Nephron progenitor cell (in vitro differentiated cells): ENCODE results near the gene TRDN.

Experiments
- DNase-seq: peaks from one replicate; pipeline ENCODE4 v3.0.0; 2021
- H3K27ac Mint-ChIP-seq: 2 replicates; pipeline ENCODE4 v1.8.0; 2021; ENCODE audit warnings: mild to moderate bottlenecking, moderate library complexity, mixed read lengths
- H3K27me3 Mint-ChIP-seq: 2 replicates; pipeline ENCODE4 v1.8.0; 2021; ENCODE audit warnings: mild to moderate bottlenecking, low read depth, mixed read lengths; ENCODE audit not compliant: poor library complexity
- H3K36me3 Mint-ChIP-seq: 2 replicates; pipeline ENCODE4 v1.8.0; 2021; ENCODE audit warnings: low read depth, mixed read lengths
- H3K4me1 Mint-ChIP-seq: 2 replicates; pipeline ENCODE4 v1.8.0; 2021; ENCODE audit warnings: mixed read lengths
- H3K4me3 Mint-ChIP-seq: 2 replicates; pipeline ENCODE4 v1.8.0; 2021; ENCODE audit warnings: mild to moderate bottlenecking, moderate library complexity, mixed read lengths
- H3K9me3 Mint-ChIP-seq: 2 replicates; pipeline ENCODE4 v1.8.0; 2021; ENCODE audit warnings: mild to moderate bottlenecking, moderate library complexity, mixed read lengths
- TF ChIP-seq, protein P1 (sequence below): fragments of 200-600 bp; sonication (generic); IDR thresholded peaks from 2 replicates; pipeline ENCODE4 v1.5.0; 2021; ENCODE audit warnings: antibody characterized with exemption

The TRDN gene

GRCh38 chr6:123189816-123190215 lies 446.9 kb downstream of the TRDN start:
- Mint-ChIP-seq H3K27me3 (peaks cover 2% of the 10 kb centered on the region), H3K36me3 (no peaks in the 10 kb centered on the region), H3K9me3 (no peaks in the 10 kb centered on the region), H3K4me3 (no peak overlapping the region), H3K27ac (no peak overlapping the region), H3K4me1 (no peaks in the 10 kb centered on the region)
- TF ChIP-seq, protein P1, sequence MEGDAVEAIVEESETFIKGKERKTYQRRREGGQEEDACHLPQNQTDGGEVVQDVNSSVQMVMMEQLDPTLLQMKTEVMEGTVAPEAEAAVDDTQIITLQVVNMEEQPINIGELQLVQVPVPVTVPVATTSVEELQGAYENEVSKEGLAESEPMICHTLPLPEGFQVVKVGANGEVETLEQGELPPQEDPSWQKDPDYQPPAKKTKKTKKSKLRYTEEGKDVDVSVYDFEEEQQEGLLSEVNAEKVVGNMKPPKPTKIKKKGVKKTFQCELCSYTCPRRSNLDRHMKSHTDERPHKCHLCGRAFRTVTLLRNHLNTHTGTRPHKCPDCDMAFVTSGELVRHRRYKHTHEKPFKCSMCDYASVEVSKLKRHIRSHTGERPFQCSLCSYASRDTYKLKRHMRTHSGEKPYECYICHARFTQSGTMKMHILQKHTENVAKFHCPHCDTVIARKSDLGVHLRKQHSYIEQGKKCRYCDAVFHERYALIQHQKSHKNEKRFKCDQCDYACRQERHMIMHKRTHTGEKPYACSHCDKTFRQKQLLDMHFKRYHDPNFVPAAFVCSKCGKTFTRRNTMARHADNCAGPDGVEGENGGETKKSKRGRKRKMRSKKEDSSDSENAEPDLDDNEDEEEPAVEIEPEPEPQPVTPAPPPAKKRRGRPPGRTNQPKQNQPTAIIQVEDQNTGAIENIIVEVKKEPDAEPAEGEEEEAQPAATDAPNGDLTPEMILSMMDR, result no peak
- DNase-seq, result no peak

GRCh38 chr6:123182998-123183397 lies 453.8 kb downstream of the TRDN start:
- DNase-seq, result no peak
- H3K27ac Mint-ChIP-seq, result no peak overlapping the region
- TF ChIP-seq, protein P1, result no peak
- H3K9me3 Mint-ChIP-seq, result peaks cover 6% of the 10 kb centered on the region
- H3K27me3 Mint-ChIP-seq, result no peaks in the 10 kb centered on the region
- H3K36me3 Mint-ChIP-seq, result no peaks in the 10 kb centered on the region
- H3K4me1 Mint-ChIP-seq, result no peaks in the 10 kb centered on the region
- no peak overlapping the region for H3K4me3 Mint-ChIP-seq

DNA sequence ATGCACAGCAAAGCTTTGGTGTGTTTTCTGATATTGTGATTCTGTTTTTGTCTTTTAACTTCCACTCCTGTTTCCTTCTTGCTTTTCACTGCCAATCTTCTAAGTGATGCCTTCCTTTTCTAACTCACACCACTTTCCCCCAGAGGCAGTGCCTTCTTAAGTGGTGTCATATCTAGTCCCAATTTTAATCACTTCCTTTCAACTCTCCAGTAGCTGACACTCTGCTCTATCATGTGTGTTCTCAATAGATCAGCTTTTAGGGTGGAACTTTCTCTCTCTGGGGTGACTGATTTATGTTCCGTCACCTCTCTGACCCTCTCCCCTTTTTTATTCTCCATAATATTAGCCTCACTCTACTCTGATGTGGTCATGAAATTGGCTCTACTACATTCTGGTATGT lies 460.0 kb downstream of the TRDN start:
- Mint-ChIP-seq H3K27me3 (peaks cover 3% of the 10 kb centered on the region), H3K36me3 (no peaks in the 10 kb centered on the region), H3K9me3 (peaks cover 6% of the 10 kb centered on the region), H3K4me1 (no peaks in the 10 kb centered on the region), H3K27ac (no peak overlapping the region), H3K4me3 (no peak overlapping the region)
- TF ChIP-seq, protein P1, result no peak
- DNase-seq, result no peak

GRCh38 chr6:123171341-123172115 lies 465.2 kb downstream of the TRDN start:
- H3K9me3 Mint-ChIP-seq, result no peaks in the 10 kb centered on the region
- DNase-seq, result no peak
- H3K4me1 Mint-ChIP-seq, result no peaks in the 10 kb centered on the region
- no peak overlapping the region for H3K27ac Mint-ChIP-seq
- H3K4me3 Mint-ChIP-seq, result no peak overlapping the region
- H3K27me3 Mint-ChIP-seq, result peaks cover 3% of the 10 kb centered on the region
- H3K36me3 Mint-ChIP-seq, result no peaks in the 10 kb centered on the region
- TF ChIP-seq, protein P1, result no peak

- no peaks in the 10 kb centered on the region for H3K4me1 Mint-ChIP-seq
- H3K27ac Mint-ChIP-seq, result no peak overlapping the region
- H3K27me3 Mint-ChIP-seq, result peaks cover 3% of the 10 kb centered on the region
- DNase-seq, result no peak
- TF ChIP-seq, protein P1, result no peak
- H3K9me3 Mint-ChIP-seq, result no peaks in the 10 kb centered on the region
- H3K4me3 Mint-ChIP-seq, result no peak overlapping the region
- H3K36me3 Mint-ChIP-seq, result no peaks in the 10 kb centered on the region
Measured at GRCh38 chr6:123169774-123170095, 467.0 kb downstream of the TRDN start.
